Loucy (cell line): ENCODE results near the gene RAB29.

Experiments used
- EZH2phosphoT487 ChIP-seq: fragments of 200-600 bp; IDR thresholded peaks from 2 replicates; pipeline ENCODE4 v1.6.1; 2018; ENCODE audit warnings: antibody characterized with exemption, mild to moderate bottlenecking, moderate library complexity, borderline replicate concordance
- TF ChIP-seq, protein P1 (sequence below): fragments of 200-600 bp; sonication (generic); conservative IDR thresholded peaks from 2 replicates; pipeline ENCODE4 v1.5.1; 2014; ENCODE audit warnings: mild to moderate bottlenecking, antibody characterized with exemption, low read length

DNA sequence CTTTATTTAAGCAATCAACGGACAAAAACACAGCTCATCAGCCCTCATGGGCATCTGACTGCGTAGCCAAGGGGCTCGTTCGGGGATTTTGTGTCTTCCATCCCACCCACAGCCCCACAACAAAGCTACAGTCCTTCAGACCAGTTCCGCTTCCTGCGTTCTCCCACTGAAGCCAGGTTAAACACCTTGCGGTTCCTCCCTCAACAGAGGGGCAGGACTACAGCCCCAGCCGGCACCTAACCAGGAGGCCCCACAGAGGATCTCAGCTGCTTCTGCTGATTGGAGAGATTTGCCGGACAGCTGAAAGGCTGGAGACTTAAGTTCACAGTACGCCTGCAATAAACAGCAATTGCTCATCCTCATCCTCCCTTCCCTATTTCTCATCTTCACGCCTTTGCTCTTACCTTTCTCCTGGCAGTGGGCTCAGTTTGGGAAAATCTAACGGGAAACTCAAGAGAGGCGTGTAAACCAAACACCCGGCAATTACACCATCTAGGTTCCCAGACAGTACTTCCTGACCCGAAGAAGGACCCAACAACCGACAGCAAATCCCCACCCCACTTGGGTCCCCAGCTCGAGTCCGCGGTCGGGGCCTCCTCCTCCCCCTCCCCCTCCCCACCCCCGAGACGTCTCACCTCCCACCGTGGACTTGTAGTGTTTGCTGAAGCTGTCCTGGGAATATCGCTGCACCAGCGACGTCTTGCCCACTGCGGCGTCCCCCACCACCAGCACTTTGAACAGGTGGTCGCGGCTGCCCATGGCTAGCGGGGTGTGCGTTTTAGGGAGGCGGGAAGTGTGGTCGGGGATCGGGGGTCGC is 876 bp downstream of the RAB29 start:
- TF ChIP-seq, protein P1, sequence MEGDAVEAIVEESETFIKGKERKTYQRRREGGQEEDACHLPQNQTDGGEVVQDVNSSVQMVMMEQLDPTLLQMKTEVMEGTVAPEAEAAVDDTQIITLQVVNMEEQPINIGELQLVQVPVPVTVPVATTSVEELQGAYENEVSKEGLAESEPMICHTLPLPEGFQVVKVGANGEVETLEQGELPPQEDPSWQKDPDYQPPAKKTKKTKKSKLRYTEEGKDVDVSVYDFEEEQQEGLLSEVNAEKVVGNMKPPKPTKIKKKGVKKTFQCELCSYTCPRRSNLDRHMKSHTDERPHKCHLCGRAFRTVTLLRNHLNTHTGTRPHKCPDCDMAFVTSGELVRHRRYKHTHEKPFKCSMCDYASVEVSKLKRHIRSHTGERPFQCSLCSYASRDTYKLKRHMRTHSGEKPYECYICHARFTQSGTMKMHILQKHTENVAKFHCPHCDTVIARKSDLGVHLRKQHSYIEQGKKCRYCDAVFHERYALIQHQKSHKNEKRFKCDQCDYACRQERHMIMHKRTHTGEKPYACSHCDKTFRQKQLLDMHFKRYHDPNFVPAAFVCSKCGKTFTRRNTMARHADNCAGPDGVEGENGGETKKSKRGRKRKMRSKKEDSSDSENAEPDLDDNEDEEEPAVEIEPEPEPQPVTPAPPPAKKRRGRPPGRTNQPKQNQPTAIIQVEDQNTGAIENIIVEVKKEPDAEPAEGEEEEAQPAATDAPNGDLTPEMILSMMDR, result no peak
- TF ChIP-seq EZH2phosphoT487, result no peak
